ENCODE data around the gene C2CD3.

Gene C2CD3

DNA sequence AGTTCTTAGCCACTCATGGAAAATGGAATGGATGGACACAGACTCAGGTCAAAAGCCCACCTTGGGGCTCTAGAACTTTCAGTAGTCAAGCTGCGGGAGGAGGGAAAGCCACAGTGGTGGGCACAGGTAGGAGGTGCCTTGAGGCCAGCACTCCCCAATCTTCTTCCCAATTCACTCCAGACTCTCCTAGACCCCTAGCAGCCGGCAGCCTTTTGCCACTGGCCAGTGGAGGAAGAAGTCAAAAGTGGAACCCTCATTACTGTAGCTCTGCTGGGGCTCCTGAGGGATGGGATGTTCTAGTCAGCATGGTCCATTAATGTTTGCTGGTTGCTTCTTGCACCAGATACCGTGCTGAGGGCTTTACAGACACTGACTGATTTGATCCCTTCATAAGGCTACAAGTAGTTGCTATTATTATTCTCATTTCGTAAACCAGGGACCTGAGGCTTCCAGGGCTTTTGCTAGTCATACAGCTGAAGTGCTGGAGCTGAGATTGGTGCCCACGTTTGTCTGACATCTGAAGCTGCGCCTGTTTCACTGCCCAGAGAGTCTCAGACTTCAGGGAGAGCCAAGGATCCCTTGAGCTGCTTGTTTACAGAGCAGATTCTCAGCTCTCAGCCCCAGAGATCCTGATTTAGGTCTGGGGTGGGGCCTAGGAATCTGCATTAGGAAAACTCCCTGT, 163.0 kb downstream of the C2CD3 start:
- in situ Hi-C loops (cut with HindIII; ENCODE audit: low sequenced_read_pairs) = no loop called here

- in situ Hi-C loops (cut with HindIII; ENCODE audit: low sequenced_read_pairs) = no loop called here
Measured at GRCh38 chr11:74006743-74007304, 164.0 kb downstream of the C2CD3 start.

GRCh38 chr11:74005721-74006517, 164.9 kb downstream of the C2CD3 start:
- in situ Hi-C loops (cut with HindIII; ENCODE audit: low sequenced_read_pairs) = no loop called here

GRCh38 chr11:74004759-74005615, 165.8 kb downstream of the C2CD3 start:
- in situ Hi-C loops (cut with HindIII; ENCODE audit: low sequenced_read_pairs) = no loop called here

DNA sequence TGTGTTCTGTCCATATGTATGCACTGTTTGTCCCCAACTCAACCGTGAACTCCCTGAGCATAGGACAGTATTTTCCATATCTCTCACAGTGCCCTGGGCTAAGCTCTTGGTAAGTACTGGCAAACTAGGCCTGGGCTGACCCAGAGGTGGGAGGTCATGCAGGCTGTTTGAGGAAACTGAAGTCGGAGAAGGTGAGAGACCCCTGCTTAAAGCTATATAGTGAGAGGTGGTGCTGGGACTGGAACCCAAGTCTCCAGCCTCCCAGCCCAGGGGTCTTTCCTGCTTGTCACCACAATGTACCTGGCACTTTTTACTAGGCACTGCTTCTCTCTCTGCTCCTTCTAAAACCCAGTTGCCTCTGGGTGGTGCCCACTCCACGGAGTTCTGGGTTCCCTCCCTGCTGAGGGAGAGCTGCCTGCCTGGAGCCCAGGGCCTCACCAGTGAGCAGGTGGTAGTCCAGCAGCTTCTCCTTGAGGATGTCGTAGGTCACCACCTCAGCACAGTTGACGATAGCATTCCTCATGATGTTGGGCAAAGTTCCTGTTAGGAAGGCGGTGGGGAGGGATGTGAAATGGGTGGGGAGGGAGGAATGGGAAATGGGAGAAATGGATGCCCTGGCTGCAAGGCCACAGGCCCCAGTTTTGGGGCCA, 166.6 kb downstream of the C2CD3 start:
- in situ Hi-C loops (cut with HindIII; ENCODE audit: low sequenced_read_pairs) = no loop called here

DNA sequence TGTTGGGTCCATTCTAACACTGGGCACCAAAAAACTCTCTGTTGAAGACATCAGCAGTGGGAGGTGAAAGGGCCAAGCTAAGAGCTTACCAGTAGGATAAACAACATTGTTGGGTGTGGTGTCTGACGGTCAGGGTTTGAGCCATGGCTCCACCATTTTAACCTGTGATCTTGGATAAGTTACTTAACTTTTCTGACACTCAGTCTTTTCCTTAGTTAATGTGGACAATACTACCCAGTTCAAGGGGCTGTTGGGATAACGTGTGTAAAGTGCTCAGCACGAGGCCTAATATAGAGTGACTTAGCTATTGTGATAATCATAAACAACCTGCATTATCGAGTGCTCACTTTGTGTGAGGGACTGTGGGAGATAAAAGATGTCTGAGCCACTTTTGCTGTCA, 168.0 kb downstream of the C2CD3 start:
- in situ Hi-C loops (cut with HindIII; ENCODE audit: low sequenced_read_pairs) = no loop called here

- in situ Hi-C loops (cut with HindIII; ENCODE audit: low sequenced_read_pairs) = no loop called here
Measured at GRCh38 chr11:74001822-74002286, 168.9 kb downstream of the C2CD3 start.

DNA sequence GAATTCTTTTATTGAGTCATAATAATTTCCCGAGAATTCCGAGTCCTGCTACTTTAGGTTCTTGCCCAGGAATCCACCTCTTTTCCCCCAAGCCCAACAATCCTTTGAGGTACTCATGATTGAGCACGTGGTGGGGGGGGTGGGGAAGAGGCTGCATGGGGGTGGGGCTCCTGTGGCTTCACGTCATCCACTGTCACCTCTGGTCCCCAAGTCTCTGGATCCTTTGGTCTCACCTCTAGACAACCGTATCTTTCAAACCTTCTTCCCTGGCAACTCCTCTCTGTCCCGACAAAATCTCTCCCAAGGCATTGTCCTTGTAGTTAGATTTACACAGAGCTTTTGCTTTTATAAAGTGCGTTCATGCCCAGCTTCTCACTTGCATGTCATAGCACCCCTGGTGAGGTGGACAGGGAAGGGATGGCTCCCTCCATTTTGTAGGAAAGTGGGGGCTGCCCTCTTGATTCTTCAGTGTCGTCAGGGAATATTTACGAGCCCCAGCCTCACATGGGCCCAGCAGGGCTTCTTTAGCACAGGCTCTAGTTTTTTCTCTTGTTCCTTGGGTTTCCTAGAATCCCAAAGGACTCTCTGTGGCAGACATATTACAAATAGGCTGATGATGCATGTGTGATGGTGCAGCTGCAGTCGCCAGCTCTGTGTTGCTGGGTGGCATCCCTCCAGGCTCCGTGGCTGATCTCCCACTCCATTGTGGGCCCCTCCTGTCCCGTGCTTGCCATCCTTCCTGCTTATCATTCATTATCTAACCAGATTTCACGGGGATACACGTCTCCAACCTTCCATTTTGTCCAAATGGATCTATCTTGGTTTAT, 170.3 kb downstream of the C2CD3 start:
- in situ Hi-C loops (cut with HindIII; ENCODE audit: low sequenced_read_pairs) = no loop called here

- in situ Hi-C loops (cut with HindIII; ENCODE audit: low sequenced_read_pairs) = no loop called here
Measured at GRCh38 chr11:73999581-74000306, 171.1 kb downstream of the C2CD3 start.

DNA sequence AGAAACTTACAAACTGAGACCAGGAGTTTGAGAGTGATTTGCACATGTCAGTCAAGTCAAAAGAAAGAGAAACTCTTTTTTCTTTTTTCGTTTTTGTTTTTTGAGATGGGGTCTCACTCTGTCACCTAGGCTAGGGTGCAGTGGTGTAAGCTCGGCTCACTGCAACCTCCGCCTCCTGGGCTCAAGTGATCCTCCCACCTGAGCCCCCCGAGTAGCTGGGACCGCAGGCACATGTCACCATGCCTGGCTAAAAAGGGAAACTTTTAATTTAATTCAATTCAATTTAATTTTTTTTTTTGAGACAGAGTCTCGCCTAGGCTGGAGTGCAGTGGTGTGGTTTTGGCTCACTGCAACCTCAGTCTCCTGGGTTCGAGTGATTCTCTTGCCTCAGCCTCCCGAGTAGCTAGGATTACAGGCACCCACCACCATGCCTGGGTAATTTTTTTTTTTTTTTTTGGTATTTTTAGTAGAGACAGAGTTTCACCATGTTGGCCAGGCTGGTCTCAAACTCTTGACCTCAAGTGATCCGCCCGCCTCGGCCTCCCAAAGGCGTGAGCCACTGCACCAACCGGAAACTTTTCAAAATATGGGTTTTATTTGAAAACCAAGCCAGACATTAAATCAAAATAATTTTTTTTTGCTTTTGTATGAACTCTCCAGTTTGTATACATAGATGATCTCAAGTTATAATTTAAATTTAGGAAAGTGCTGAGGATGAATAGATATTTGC, 171.8 kb downstream of the C2CD3 start:
- in situ Hi-C loops (cut with HindIII; ENCODE audit: low sequenced_read_pairs) = no loop called here

GRCh38 chr11:73997120-73997770, 173.6 kb downstream of the C2CD3 start:
- in situ Hi-C loops (cut with HindIII; ENCODE audit: low sequenced_read_pairs) = no loop called here

GRCh38 chr11:73996161-73996747, 174.5 kb downstream of the C2CD3 start:
- in situ Hi-C loops (cut with HindIII; ENCODE audit: low sequenced_read_pairs) = no loop called here

GRCh38 chr11:73995731-73996130, 175.1 kb downstream of the C2CD3 start:
- in situ Hi-C loops (cut with HindIII; ENCODE audit: low sequenced_read_pairs) = no loop called here

GRCh38 chr11:73995247-73995646, 175.6 kb downstream of the C2CD3 start:
- in situ Hi-C loops (cut with HindIII; ENCODE audit: low sequenced_read_pairs) = no loop called here

DNA sequence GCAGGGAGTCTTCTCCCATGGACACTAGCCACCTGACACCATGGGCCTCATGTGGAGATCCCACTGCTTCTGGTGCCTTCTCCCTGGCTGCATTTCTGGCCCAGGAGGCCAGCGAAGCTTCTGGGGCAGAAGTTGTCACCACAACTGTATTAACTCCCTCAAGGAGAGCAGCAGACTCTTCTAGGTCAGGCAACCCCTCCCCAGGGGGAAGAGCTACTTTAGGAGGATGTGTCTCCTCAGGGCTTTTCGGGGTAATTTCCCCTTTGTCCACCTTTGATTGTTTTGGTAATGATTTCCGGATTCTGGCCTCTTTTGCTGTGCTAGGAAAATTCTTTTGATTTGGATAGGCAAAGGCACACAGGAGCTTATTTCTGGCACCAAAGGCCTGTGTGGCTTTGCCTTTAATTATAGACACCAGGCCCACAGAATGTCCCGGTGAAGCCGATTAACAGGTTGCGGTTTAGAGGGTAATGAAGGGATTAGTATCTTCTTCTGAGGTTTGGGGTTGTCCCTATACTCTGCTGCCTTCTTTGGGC, 179.3 kb downstream of the C2CD3 start:
- in situ Hi-C loops (cut with HindIII; ENCODE audit: low sequenced_read_pairs) = no loop called here

GRCh38 chr11:73990730-73991129, 180.1 kb downstream of the C2CD3 start:
- in situ Hi-C loops (cut with HindIII; ENCODE audit: low sequenced_read_pairs) = no loop called here

GRCh38 chr11:73989156-73989555, 181.6 kb downstream of the C2CD3 start:
- in situ Hi-C loops (cut with HindIII; ENCODE audit: low sequenced_read_pairs) = no loop called here
